CD4-positive, alpha-beta T cell treated with Interleukin-12 subunit alpha and Interleukin-12 subunit beta, for 1 hour (primary cell): ENCODE measurements around the gene CHSY1.
A peak's percentile ranks its signal among the peaks of the same experiment; 100 is the strongest.
"Not testable (repeated sequence)": the region's sequence is repeated elsewhere in the genome, so short reads cannot be mapped to it uniquely, and the experiment has no call there.

Experiments used
- DNase-seq: peaks from one replicate; pipeline ENCODE4 v3.0.0-alpha.2; 2020

CHSY1 gene, protein sequence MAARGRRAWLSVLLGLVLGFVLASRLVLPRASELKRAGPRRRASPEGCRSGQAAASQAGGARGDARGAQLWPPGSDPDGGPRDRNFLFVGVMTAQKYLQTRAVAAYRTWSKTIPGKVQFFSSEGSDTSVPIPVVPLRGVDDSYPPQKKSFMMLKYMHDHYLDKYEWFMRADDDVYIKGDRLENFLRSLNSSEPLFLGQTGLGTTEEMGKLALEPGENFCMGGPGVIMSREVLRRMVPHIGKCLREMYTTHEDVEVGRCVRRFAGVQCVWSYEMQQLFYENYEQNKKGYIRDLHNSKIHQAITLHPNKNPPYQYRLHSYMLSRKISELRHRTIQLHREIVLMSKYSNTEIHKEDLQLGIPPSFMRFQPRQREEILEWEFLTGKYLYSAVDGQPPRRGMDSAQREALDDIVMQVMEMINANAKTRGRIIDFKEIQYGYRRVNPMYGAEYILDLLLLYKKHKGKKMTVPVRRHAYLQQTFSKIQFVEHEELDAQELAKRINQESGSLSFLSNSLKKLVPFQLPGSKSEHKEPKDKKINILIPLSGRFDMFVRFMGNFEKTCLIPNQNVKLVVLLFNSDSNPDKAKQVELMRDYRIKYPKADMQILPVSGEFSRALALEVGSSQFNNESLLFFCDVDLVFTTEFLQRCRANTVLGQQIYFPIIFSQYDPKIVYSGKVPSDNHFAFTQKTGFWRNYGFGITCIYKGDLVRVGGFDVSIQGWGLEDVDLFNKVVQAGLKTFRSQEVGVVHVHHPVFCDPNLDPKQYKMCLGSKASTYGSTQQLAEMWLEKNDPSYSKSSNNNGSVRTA

GRCh38 chr15:101251830-101252820 is at the start of gene CHSY1:
CHSY1 (minus strand) TSS chr15:101252048; CDS start chr15:101251456, 592 bp downstream.
- DNase-seq, result peak; percentile 89

DNA sequence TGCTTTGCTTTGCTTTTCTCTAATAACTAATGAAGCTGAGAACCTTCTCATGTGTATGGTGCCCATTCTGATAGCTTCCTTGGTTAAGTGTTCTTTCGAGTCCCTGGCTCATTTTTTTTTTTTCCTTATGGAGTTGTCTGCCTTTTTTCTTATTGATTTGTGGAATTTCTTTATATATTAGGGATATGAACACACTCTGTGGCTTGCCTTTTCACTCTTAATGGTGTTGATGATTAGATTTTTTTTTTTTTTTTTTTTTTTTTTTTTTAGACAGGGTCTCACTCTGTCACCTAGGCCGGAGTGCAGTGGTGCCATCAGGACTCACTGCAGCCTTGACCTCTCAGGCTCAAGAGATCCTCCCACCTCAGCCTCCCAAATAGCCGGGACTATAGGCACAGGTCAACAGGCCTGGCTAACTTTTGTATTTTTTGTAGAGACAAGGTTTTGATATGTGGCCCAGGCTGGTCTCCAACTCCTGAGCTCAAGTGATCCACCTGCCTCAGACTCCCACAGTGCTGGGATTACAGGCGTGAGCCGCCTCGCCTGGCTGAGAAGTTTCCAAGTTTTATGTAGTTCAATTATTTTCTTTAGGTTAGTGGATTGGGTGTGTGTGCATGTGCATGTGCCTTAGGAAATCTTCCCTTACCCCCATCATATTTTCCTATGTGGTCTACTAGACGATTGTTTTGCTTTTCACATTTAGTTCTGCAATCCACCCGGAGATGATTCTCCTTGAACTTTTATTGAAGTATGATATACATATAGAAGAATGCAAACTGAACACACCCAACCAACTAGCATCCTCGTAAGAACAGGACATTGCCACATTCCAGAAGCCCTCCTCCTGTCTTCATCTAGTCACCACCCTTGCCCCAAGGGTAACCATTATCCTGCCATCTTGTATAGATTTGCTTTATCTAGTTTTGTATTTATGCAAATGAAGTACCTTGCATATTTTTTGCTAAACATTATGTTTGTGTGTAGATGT is 44.9 kb upstream of the CHSY1 start:
- DNase-seq, result no peak

- DNase-seq, result no peak
Measured at GRCh38 chr15:101295607-101296161, 43.8 kb upstream of the CHSY1 start.

- peak; percentile 97 for DNase-seq
Measured at GRCh38 chr15:101294731-101295606, 43.1 kb upstream of the CHSY1 start, which contains the start of gene SNRPA1. SNRPA1 (minus strand) TSS chr15:101295248; CDS start chr15:101295178, 70 bp downstream.

DNA sequence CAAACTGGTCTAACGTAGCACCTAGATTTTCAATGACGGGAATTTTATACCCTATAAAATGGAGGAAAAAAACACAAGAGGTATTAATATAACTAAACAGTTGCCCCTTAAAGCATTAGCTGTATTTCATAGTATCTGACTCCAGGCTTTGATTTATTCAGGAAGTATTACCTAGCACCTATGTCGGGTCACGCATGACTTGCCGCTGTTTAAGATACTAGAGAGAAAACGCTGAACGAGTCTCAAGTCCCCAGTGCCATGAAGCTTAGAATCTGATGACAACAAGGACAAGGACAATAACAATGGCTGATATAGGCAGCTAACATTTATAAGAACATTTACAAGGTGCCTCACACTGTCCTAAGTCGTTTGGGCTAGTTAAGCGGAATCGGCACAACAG is 41.3 kb upstream of the CHSY1 start:
- DNase-seq, result peak; percentile 20

DNA sequence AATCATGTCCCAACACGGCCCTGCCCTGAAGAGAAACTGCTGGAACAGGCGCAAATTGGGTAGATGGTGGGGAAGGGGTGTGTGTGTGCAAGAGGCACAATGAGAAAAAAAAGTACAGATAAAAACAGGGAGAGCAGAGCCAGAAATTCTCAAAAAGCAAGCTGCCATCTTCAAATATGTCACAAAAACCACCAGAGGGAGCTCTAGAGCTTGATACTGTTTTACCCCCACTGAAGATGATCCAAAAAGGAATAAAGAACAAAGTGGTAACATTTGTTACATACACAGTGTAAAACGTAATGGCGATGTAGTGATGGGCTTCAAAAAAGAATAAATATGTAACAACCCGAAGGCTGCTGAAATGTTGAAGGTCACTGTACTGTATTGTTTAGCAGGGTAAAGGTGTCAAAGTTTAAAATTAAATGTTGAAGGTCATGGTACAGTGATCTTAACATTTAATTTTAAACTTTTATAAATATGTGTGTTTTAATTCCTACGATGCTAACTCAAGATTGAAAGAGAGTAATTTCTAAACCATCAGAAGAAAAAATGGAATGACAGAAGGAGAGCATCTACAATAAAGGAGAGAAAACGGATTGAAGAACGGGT is 37.2 kb upstream of the CHSY1 start:
- peak; percentile 71 for DNase-seq

DNA sequence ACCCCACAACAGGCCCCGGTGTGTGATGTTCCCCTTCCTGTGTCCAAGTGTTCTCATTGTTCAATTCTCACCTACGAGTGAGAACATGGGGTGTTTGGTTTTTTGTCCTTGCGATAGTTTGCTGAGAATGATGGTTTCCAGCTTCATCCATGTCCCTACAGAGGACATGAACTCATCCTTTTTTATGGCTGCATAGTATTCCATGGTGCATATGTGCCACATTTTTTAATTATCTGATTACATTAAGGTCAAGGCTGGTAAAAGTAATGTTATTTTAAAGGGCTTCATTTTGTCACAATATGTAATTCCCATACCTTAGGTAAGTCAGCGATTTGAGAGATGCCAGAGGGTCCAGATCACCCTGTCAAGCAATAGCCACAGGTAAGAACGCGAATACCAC is 35.5 kb upstream of the CHSY1 start:
- not testable (repeated sequence) for DNase-seq

DNA sequence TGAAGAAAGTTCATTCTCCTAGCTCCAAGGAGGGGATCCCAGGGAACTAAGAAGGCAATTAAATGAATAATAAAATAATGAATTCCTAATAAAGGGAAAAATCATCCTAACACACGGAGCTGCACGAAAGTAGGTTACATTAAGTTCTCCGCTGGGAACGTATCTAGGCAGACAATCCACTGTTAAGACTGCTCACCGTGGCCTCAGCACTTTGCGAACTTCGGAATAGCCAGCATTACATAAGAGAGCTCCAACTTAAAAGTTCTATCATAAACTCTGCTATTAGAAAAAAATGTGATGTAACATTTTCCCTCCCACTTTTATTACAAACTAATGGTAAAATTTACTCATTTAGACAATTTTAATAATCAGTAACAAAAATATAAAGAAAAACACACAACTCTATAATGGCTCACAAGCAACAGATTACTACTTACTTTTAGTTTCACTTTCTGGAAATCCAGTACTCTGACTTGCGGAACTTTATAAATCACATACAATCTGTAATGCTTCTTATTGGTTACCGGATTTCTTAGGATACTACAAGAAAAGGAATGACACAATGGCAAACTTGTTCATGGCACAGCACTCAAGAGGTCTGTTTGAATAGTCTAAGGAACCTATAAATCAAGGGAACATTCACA is 34.7 kb upstream of the CHSY1 start:
- no peak for DNase-seq

DNA sequence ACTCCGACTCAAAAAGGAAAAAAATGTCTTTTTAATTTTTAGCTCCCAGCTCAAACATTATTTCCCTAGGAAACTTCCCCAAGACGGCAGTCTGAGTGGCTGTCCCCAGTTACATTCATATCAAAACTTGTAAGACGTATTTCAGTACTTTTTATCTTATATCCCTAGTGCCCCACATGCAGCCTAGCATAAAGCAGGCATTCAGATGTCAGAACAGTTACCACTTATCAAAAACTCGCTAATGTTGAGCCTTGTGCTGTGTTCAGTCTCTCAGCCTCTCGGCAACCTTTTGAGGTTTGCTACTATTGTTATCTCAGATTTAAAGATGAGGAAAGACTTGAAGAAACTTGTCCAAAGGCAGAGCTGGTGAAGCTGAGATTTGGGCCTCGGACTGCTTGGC is 32.1 kb upstream of the CHSY1 start:
- no peak for DNase-seq

- no peak for DNase-seq
Measured at GRCh38 chr15:101280007-101280406, 28.2 kb upstream of the CHSY1 start.

GRCh38 chr15:101277943-101278564 is 26.2 kb upstream of the CHSY1 start:
- DNase-seq, result no peak

DNA sequence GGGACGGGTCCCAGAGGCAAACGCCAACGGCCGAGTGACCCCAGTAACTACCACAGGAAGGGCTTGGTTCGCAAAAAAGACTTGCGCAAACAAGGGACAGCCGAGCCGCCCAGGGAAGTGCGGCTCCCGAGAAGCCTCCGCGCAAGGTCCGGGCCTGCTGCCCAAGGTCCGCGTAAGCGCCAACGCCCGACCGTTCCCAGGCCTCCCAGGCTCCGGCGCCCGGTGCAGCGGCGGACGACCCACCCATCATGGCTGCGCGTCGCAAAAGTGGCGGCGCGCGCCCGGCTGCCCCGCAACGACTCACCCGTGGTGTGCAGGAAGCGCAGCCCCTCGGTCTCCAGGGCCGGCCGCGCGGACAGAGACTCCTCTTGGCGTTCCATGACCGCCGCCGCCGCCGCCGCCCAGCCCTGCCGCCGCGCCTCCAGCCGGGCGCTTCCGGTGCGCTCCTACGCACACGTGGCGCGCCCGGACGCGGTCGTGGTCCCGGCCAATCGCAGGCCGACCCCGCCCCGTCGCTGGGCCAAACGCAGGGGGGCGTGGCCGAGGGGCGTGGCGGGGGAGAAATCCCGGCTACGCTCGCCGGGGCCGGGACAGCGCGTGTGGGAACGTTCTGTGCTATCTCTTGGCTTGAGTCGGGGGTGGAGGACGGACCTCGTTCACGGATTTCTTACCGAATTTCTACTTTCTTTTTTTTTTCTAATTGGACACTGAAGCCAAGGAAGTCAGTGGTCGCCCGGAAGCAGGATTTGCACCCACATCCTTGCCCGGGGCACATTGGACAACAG is 25.4 kb upstream of the CHSY1 start, which contains the start of gene SELENOS:
Gene SELENOS, minus strand, starts transcription at position 448 of the 785 bp plus-strand sequence. Its CDS starts 68 bp downstream, at position 380.
- peak; percentile 87 for DNase-seq

GRCh38 chr15:101276501-101277037 is 24.7 kb upstream of the CHSY1 start:
- DNase-seq, result peak; percentile 38

DNA sequence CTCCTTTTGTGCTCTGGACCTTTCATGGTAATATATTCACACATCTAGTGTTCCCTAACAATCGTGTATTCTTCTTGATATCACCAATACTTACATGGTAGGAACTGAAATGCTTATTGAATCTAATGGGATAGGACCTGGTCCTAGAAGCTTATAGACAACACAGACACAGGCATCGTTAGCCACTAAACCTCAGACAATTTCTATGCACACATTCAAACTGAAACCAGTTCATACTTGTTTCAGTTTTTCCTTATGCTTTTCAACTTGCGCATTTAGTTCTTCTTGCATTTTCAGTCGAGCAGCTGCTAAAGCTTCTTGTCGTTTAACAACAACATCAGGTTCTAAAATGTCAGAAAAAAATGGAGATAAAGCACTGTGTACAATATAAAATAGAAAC is 23.2 kb upstream of the CHSY1 start:
- DNase-seq, result no peak

- no peak for DNase-seq
Measured at GRCh38 chr15:101273534-101273933, 21.7 kb upstream of the CHSY1 start.

GRCh38 chr15:101272584-101272983 is 20.7 kb upstream of the CHSY1 start:
- no peak for DNase-seq
